Endothelial cell of umbilical vein (primary cell): ENCODE data around the gene GAB1. TPM values are rescaled to one million over a fixed set of nuclear protein-coding genes. Genes with fewer than 3 reads are reported as not detected.

Experiments
- BruUV-seq: library from RNA; stranded (reverse); fragments of 400-500 nt; replicated peaks from 2 replicates; lab custom pipeline; 2021; lab: Mats Ljungman, UMichigan
- CTCF ChIA-PET: fragments of 300-600, 350-600 bp; sonication (Branson Sonifier 250); formaldehyde crosslinking; loops from one replicate; lab custom pipeline; 2021; ENCODE audit warnings: antibody characterized with exemption, inconsistent platforms; lab: Charles Lee
- POLR2A ChIA-PET: fragments of 300-600, 350-600 bp; sonication (Branson Sonifier 250); formaldehyde crosslinking; loops from one replicate; lab custom pipeline; 2021; ENCODE audit warnings: antibody characterized with exemption, inconsistent platforms; lab: Charles Lee
- DNase-seq: peaks from one replicate; pipeline ENCODE4 v3.0.0-alpha.2; 2011; ENCODE audit warnings: low read depth, low spot score
- FAIRE-seq: peaks from 2 replicates; lab custom pipeline; 2011; peaks lifted over from hg19 to GRCh38; lab: Jason Lieb, UNC
- H2AFZ ChIP-seq: 2 replicates; pipeline ENCODE4 v1.6.0; 2012; ENCODE audit warnings: low read depth, low read length, control low read depth, inconsistent platforms
- H3K27ac ChIP-seq: 2 replicates; pipeline ENCODE4 v1.5.1; 2011; ENCODE audit warnings: low read depth, mild to moderate bottlenecking, control low read depth, low read length, moderate library complexity; ENCODE audit not compliant: insufficient read depth
- H3K27me3 ChIP-seq, 2 experiments: 2 replicates each; pipeline versions ENCODE4 v1.6.0 to v1.6.1; 2011; ENCODE audit warnings: low read length in 2 of 2, mixed read lengths in 1 of 2; ENCODE audit not compliant: control insufficient read depth in 2 of 2, insufficient read depth in 2 of 2
- H3K36me3 ChIP-seq, 2 experiments: 2 replicates in 1 of 2; 3 replicates in 1 of 2; pipeline ENCODE4 v1.5.1; 2011; ENCODE audit warnings: low read length in 2 of 2, mild to moderate bottlenecking in 1 of 2, moderate library complexity in 1 of 2; ENCODE audit not compliant: control insufficient read depth in 2 of 2, insufficient read depth in 2 of 2; ENCODE audit errors: extremely low read depth in 1 of 2
- H3K4me1 ChIP-seq: 3 replicates; pipeline ENCODE4 v1.5.1; 2011; ENCODE audit warnings: mild to moderate bottlenecking, low read length; ENCODE audit not compliant: control insufficient read depth, insufficient read depth; ENCODE audit errors: extremely low read depth
- H3K4me2 ChIP-seq: 2 replicates; pipeline ENCODE4 v1.6.1; 2011; ENCODE audit warnings: low read length, control low read depth, mixed read lengths; ENCODE audit not compliant: insufficient read depth
- H3K4me3 ChIP-seq, 3 experiments: fragments of 200-600 bp in 1 of 3; sonication (generic), shearing (Covaris generic) in 1 of 3; replicated peaks in 1 of 3; 2 replicates each; pipeline ENCODE4 v1.5.1; 2011 to 2016; ENCODE audit warnings: control low read depth in 3 of 3, low read length in 3 of 3, mild to moderate bottlenecking in 2 of 3, inconsistent platforms in 1 of 3, low read depth in 1 of 3, moderate library complexity in 1 of 3; ENCODE audit not compliant: insufficient read depth in 1 of 3
- H3K79me2 ChIP-seq: 2 replicates; pipeline ENCODE4 v1.6.0; 2012; ENCODE audit warnings: low read length, inconsistent platforms; ENCODE audit not compliant: control insufficient read depth, insufficient read depth
- H3K9ac ChIP-seq: replicated peaks from 2 replicates; pipeline ENCODE3; 2011; ENCODE audit warnings: low read length, control low read depth; ENCODE audit not compliant: insufficient read depth; ENCODE audit errors: extremely low read depth
- H3K9me1 ChIP-seq: replicated peaks from 3 replicates; pipeline ENCODE4 v1.6.0; 2011; ENCODE audit warnings: mild to moderate bottlenecking, low read length; ENCODE audit not compliant: control insufficient read depth, insufficient read depth; ENCODE audit errors: extremely low read depth
- H3K9me3 ChIP-seq: replicated peaks from 2 replicates; pipeline ENCODE4 v1.5.1; 2012; ENCODE audit warnings: low read length, inconsistent platforms; ENCODE audit not compliant: control insufficient read depth, insufficient read depth
- H4K20me1 ChIP-seq: replicated peaks from 2 replicates; pipeline ENCODE3; 2011; ENCODE audit warnings: mild to moderate bottlenecking, low read length; ENCODE audit not compliant: control insufficient read depth, insufficient read depth; ENCODE audit errors: extremely low read depth
- CTCF ChIP-seq, 2 donors: IDR thresholded peaks; 1 replicate in 1 of 2; 2 replicates in 1 of 2; pipeline ENCODE4 v1.5.1; 2011; ENCODE audit warnings: low read length in 2 of 2, mild to moderate bottlenecking in 2 of 2, moderate library complexity in 2 of 2, control low read depth in 1 of 2, inconsistent platforms in 1 of 2, low read depth in 1 of 2; ENCODE audit not compliant: insufficient read depth in 1 of 2; ENCODE audit errors: extremely low read depth in 1 of 2
- EZH2 ChIP-seq: IDR thresholded peaks from 2 replicates; pipeline ENCODE4 v1.6.1; 2012; ENCODE audit warnings: borderline replicate concordance, low read depth, mild to moderate bottlenecking, moderate library complexity, low read length, inconsistent platforms; ENCODE audit not compliant: severe bottlenecking
- GATA2 ChIP-seq: IDR thresholded peaks from 2 replicates; pipeline ENCODE4 v1.7.0; 2011; ENCODE audit warnings: low read depth, mild to moderate bottlenecking, moderate library complexity, mixed read lengths, low read length; ENCODE audit not compliant: insufficient read length, insufficient read depth
- JUN ChIP-seq: IDR thresholded peaks from 2 replicates; pipeline ENCODE4 v1.6.1; 2011; ENCODE audit warnings: borderline replicate concordance, low read depth; ENCODE audit not compliant: insufficient read length, insufficient read depth
- MAX ChIP-seq: IDR thresholded peaks from 2 replicates; pipeline ENCODE4 v1.6.1; 2011; ENCODE audit not compliant: insufficient read depth, insufficient read length
- MYC ChIP-seq: IDR thresholded peaks from one replicate; pipeline ENCODE4 v1.6.1; 2011; ENCODE audit warnings: mild to moderate bottlenecking, low read depth, low read length
- POLR2AphosphoS5 ChIP-seq: IDR thresholded peaks from 2 replicates; pipeline ENCODE4 v1.6.1; 2012; ENCODE audit warnings: low read depth, mild to moderate bottlenecking, control low read depth, low read length, moderate library complexity; ENCODE audit not compliant: insufficient read depth
- dilution Hi-C: fragments of 300-500 bp; cut with MboI; formaldehyde crosslinking; loops from one replicate; pipeline ENCODE4 v1.15.0; 2019; ENCODE audit warnings: low sequenced_read_pairs; ENCODE audit not compliant: extremely low pct_ligation_motif_present
- intact Hi-C: fragments of 100-400 bp; cut with micrococcal nuclease; formaldehyde crosslinking; loops from one replicate; pipeline ENCODE4 v1.10.0; 2022
- polyA plus RNA-seq, 4 experiments: library from polyadenylated mRNA; depleted of rRNA in 3 of 4; stranded (reverse) in 3 of 4; unstranded in 1 of 4; fragments of >200 nt; gene quantifications; 2 replicates each; pipeline versions ENCODE4 v1.2.1 to v1.2.3, GENCODE V29; 2011 to 2012; ENCODE audit warnings: missing spikeins in 1 of 4
- total RNA-seq: library from RNA; stranded (reverse); gene quantifications from 2 replicates; pipeline ENCODE4 v1.2.3, GENCODE V29; 2021

Gene GAB1
- total and polyA plus RNA-seq, 2 donors (not counting 3 experiments of a cell fraction or from before 2014, with no cell fraction given) = 9.3 to 37.7 TPM

GRCh38 chr4:143372093-143372915 lies 35.6 kb downstream of the GAB1 start:
- Histone ChIP-seq H3K4me1 (peaks cover 6% of the 10 kb centered on the region), H2AFZ (no peak overlapping the region), H3K9me1 (no peaks in the 10 kb centered on the region), H3K79me2 (no peaks in the 10 kb centered on the region), H3K9me3 (no peaks in the 10 kb centered on the region), H3K4me2 (no peak overlapping the region), H3K27me3 (no peaks in the 10 kb centered on the region), H3K9ac (no peak overlapping the region), H3K27ac (no peak overlapping the region), H4K20me1 (peaks cover 8% of the 10 kb centered on the region), H3K36me3 (no peaks in the 10 kb centered on the region), H3K4me3 (no peak overlapping the region)
- DNase-seq (no peak), FAIRE-seq (no peak)
- CTCF ChIA-PET = no interaction called here
- TF ChIP-seq GATA2 (no peak), CTCF (IDR thresholded peaks at IDR 0.05; ENCODE audit: extremely low read depth in 1 of 2, insufficient read depth in 1 of 2, low read depth in 1 of 2, low read length in 2 of 2) (no peak)
- dilution Hi-C loops (no loop called here), intact Hi-C loops (no loop called here)
- POLR2A ChIA-PET = no interaction called here
- no TSS peak for BruUV-seq

- dilution Hi-C loops (no loop called here), intact Hi-C loops (no loop called here)
- ChIA-PET POLR2A (no interaction called here), CTCF (no interaction called here)
- DNase-seq (no peak), FAIRE-seq (no peak)
- Histone ChIP-seq H3K4me1 (peaks cover 6% of the 10 kb centered on the region), H3K36me3 (no peaks in the 10 kb centered on the region), H3K4me2 (no peak overlapping the region), H4K20me1 (peaks cover 8% of the 10 kb centered on the region), H3K9ac (no peak overlapping the region), H3K27ac (no peak overlapping the region), H3K27me3 (no peaks in the 10 kb centered on the region), H3K9me1 (no peaks in the 10 kb centered on the region), H3K9me3 (no peaks in the 10 kb centered on the region), H3K4me3 (no peak overlapping the region), H3K79me2 (no peaks in the 10 kb centered on the region), H2AFZ (no peak overlapping the region)
- TF ChIP-seq MYC (no peak), POLR2AphosphoS5 (no peak), GATA2 (no peak), MAX (no peak), EZH2 (no peak), CTCF (IDR thresholded peaks at IDR 0.05; ENCODE audit: extremely low read depth in 1 of 2, insufficient read depth in 1 of 2, low read depth in 1 of 2, low read length in 2 of 2) (no peak), JUN (no peak)
- BruUV-seq = no TSS peak
Measured at GRCh38 chr4:143374255-143374654, 37.6 kb downstream of the GAB1 start.
